GM18909 (cell line): Measurements from ENCODE around the gene HADH.

Source experiments
- ATAC-seq: cut with Tn5 transposase; IDR thresholded peaks from one replicate; pipeline ENCODE4 v1.9.1; 2021; ENCODE audit warnings: mild to moderate bottlenecking; ENCODE audit not compliant: unreplicated experiment, poor library complexity

The HADH gene

DNA sequence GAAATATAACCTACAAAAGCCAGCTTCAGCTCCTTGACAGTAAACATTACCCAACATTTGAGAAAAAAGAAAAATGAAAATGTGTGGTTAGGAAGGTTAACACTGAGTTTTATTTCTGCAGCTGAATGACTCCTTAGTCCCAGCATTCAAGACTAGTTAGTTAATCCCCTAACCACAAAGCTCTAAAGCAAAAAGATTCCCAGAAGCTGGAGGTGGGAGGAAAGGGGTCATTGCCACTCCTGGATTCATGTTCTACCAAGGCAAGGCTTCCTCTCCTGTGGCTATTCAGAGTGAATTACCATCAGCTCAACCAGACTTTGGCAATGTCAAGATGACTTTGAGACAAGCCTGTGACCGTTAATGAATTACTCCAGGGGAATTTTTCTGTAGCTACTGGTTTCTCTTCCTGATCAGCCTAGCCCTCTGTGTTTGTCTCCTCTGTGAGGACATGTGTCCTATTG lies 63.6 kb downstream of the HADH start:
- peak; percentile 97 for ATAC-seq

DNA sequence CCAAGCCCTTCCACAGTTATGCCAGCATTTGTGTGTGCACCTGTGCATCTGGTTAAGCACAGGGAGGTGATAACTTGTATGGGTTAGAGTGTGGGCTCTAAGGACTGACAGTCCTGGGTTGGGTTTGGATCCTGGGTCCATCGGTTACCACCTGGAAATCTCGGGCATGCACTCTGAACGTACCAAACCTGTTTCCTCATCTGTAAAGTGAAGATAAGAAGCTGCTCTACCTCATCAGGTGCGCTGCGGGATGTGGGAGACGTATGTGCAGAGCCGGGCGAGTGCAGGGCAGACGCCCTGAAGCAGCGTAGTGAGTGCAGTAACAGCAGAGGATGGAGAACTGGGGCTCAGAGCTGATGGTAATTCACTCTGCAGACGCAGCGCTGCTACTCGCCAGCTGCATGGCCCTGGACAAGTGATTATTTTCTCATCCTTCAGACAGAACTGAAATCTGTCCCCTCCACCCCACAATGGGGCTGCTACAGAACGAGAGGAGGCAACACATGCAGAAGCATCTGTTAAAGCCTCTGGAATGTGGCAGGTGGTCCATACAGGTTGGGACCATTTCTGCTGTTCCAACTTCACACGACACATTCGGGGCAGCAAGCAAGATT lies 64.4 kb downstream of the HADH start:
- no peak for ATAC-seq

GRCh38 chr4:108055787-108056186 lies 66.1 kb downstream of the HADH start:
- no peak for ATAC-seq

DNA sequence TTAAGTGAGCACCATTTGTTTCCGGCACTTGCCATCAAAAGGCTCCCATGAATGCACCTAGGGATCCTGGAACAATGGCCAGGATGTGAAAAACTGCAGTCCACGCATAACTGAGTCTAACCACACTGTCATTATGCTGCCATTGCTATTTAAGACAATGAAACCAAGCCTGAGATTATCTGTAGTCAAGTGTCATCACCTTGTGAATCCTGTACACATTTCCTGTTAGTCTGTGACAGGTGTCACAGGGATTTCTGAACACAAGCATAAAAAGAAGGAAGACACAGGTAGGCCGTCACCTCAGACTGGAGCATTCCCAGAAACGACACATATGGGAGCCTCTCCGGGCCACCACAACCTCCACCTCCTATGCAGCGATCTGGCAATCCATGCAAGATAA lies 66.7 kb downstream of the HADH start:
- ATAC-seq, result no peak

GRCh38 chr4:108058685-108059440 lies 69.2 kb downstream of the HADH start:
- no peak for ATAC-seq

- no peak for ATAC-seq
Observed at GRCh38 chr4:108060164-108060563, 70.5 kb downstream of the HADH start.

DNA sequence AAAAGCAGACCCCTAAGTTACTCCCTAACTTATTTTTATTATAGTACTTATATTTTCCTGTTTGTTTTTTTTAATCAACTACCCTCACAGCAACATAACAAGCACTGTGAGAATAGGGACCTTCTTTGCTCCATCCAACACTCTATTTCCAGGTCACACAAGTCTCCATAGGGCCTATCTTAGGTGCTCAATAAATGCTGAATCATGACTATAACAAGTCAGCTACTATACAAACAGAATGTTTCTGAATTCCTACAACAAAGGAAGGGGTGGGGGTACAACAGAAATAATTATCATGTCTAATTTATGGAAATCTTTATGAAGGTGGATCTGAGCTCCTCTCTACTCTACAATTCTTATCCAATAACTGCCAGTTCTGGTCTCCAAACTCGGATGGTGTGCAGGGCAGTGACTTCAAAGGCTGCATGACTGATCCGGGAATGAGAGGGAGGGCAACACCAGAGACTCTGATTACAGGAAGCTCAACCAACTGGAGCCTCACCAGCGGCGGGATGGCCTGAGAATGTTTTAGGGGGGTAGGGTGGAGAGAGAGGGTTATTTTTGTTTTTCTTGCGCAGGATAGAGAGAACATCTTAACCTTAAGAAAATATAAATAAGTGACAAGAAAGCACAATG lies 71.1 kb downstream of the HADH start:
- no peak for ATAC-seq

- ATAC-seq, result no peak
Observed at GRCh38 chr4:108068442-108068841, 78.8 kb downstream of the HADH start.

- no peak for ATAC-seq
Observed at GRCh38 chr4:108070775-108071174, 81.1 kb downstream of the HADH start.

- no peak for ATAC-seq
Observed at GRCh38 chr4:108072300-108072699, 82.6 kb downstream of the HADH start.

DNA sequence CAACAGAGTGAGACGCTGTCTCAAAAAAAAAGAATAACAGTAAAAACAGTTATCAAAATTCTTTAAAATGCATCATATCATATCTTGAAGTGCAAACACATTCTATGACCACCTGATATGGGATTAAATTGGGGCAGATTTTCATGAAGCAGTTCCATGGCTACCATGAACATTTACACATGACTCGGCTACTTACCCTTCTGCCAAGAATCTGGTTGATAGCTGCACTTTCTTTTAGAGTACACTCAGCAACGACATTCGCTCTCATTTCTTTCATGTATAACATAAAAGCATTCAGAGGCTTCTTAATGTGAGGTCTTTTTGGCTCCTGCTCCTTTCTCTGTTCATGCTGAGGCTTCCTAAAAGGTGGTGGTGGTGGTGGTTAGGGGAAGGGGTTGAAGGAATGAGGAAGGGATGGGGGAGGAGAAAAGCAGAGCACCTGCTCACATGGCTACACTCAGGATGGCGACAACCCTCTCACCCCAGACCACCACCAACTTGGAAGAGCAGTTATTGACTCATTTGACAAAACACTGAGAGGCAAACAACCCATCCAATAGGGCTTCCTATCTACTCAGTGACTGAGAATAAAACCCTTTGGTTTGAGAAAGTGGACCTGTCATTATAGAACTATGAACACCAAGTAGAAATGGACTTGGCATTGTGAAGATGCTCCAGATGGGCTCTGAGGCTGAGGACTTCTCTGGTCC lies 88.5 kb downstream of the HADH start:
- ATAC-seq, result no peak

- no peak for ATAC-seq
Observed at GRCh38 chr4:108080747-108081146, 91.1 kb downstream of the HADH start.

DNA sequence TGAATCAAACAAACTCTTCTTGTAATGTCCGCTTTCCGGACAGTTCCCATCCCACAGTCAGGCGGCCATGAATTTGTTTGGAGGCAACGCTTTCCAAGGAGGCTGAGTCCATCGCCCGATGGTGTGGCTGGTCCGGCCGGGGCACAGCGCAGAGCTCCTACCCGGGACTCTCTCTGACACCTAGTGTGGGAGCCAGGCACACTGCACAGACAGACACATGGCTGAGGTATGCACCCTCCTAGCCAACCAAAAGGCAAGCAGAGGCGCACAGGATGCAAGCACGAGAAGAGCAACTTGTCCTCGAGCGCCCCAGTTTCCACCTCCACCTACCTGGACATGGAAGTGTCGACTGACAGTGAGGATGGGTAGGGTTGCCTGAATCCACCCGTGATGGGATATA lies 91.6 kb downstream of the HADH start:
- ATAC-seq, result no peak
